Dermis blood vessel endothelial cell (primary cell): ENCODE data around the gene HPS3. TPM values are rescaled to one million over a fixed set of nuclear protein-coding genes. Genes with fewer than 3 reads are reported as not detected.
A peak's percentile ranks its signal among the peaks of the same experiment; 100 is the strongest.
"Not testable (repeated sequence)": the region's sequence is repeated elsewhere in the genome, so short reads cannot be mapped to it uniquely, and the experiment has no call there.

Source experiments
- DNase-seq: peaks from one replicate; pipeline ENCODE4 v3.0.0; 2010
- total RNA-seq: library from RNA; depleted of rRNA; stranded (reverse); fragments of >200 nt; gene quantifications from 2 replicates; pipeline ENCODE4 v1.2.3, GENCODE V29; 2014

HPS3 gene
- 20.5 and 22.3 TPM in 2 replicates for total RNA-seq

DNA sequence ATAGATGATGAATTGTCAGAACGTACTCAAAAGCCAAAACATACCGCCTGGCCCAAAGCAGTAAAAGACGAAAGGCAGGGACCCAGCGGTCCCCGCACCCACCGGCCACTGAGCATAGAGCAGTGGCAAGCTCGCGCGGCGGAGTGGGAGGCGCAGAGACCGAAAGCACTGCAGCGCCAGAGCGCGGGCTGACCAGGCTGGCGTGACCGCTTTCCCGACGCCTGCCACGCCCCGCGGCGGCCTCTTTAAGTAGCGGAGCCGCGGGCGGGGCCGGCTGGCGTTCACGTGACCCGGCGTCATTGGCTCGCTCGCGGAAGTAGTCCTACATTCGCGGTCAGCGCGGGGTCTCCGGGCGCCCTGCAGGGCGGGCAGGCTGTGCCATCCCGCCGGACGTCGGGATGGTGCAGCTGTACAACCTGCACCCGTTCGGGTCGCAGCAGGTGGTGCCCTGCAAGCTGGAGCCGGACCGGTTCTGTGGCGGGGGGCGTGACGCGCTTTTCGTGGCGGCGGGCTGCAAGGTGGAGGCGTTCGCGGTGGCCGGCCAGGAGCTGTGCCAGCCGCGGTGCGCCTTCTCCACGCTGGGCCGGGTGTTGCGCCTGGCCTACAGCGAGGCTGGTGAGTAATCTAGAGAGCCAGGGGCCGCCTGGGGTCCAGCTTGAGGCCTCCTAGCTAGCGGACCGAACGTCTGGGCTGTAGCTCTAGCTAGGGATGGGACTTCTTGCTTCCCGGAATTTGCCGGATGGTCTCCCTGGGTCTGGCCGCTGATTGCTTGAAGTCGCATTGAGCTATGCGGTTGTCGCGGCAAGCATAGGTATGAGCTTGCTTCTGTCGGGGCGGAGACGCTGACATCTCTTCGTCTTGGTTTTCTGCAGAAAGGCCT lies at the start of gene HPS3:
Gene HPS3 (plus strand): TSS at position 313 of the 880 bp plus-strand sequence. CDS start 86 bp downstream, at position 399.
- DNase-seq, result peak; percentile 92

GRCh38 chr3:149080011-149080698 lies 49.3 kb upstream of the HPS3 start:
- peak; percentile 51 for DNase-seq

DNA sequence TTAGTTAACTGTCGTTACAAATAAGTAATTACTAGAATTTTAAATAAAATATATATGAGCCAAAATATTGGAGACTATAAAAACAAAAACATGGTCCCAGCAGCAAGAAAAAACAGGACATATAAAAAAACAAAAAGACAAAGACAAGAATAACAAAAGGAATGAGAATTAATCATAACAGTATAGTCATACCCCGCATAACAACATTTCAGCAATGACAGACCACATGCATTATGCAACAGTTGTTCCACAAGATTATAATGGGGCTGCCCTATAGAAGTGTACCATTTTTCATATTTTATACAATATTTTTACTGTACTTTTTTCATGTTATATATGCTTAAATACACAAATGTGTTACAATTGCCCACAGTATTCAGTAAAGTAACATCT lies 48.7 kb upstream of the HPS3 start:
- peak; percentile 55 for DNase-seq

DNA sequence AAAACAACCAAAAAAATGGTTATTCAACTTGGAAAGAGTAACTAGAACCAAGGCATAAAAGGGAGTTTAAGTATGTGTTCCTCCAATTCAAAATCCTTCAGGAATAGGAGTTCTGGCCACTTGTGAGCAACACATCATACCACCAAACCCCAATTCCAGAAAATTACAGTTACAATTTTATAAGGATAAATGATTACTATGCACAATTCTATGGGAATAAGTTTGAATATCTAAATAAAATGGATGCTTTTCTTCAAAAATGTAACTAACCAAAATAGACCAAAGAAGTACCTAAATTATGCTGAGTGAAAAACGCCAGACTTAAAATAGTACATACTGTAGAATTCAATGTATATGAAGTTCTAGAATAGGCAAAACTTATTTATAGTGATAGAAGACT lies 47.7 kb upstream of the HPS3 start:
- no peak for DNase-seq

GRCh38 chr3:149085828-149086231 lies 43.6 kb upstream of the HPS3 start:
- peak; percentile 62 for DNase-seq

- peak; percentile 99 for DNase-seq
Observed at GRCh38 chr3:149086232-149086988, 43.0 kb upstream of the HPS3 start, which contains the start of gene HLTF. HLTF (minus strand) TSS chr3:149086533; CDS start chr3:149086336, 197 bp downstream.

DNA sequence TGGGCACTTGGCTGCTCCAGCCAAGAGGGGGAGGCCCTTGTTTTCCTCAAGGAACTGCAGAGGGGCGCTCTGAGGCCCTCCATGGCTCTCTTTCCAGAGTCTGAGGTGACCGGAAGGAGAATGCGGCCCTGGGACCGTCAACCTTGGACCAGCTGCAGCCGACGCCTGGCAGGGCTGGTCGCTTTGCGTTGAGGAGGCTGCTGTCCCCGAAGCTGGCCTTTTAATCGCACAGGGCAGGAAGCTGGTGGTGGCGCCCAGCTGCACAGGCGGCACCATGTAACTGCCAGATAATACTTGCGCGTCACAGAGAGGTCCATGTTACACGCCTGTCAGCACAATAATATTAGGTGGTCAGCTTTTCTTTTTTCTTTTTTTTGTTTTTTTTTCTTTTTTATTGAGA lies 42.2 kb upstream of the HPS3 start:
- DNase-seq, result no peak

- DNase-seq, result no peak
Observed at GRCh38 chr3:149089395-149089794, 40.0 kb upstream of the HPS3 start.

- no peak for DNase-seq
Observed at GRCh38 chr3:149090461-149090860, 39.0 kb upstream of the HPS3 start.

- no peak for DNase-seq
Observed at GRCh38 chr3:149090907-149091306, 38.5 kb upstream of the HPS3 start.

DNA sequence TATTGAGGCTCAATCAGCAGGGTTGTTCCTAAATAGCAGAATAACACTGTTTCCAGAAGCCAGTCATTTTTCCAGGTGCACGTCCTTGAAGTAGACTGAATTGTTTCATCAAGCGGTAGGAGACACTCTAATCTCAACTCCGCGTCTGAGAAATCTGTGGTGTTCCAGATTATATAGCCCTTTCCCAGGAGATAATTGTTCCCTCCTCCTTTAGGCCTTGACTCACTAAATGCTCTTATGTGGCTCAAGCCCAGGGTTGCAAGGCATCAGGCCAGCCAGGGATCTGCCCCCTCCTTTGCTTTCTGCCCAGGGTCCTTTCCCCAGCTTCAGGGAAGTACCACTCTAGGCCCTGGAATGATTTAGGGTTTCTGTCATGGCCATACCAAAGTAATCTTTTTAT lies 37.5 kb upstream of the HPS3 start:
- no peak for DNase-seq

DNA sequence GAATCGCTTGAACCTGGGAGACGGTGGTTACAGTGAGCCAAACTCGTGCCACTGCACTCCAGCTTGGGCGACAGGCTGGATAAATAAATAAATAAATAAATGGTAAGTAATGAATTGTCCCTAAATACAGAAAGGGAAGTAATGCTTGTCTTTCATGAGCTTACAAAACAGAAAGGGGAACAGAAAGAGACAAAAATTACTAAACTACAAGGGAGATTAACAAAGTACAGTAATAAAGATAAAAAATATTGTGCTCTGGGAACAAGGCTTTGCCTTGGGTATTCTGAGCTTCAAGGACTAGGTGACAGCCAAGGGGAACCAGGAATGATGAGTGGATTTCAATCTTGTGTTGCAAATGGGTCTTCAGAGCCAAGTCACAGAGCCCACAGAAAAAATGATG lies 34.0 kb upstream of the HPS3 start:
- no peak for DNase-seq

- DNase-seq, result not testable (repeated sequence)
Observed at GRCh38 chr3:149097987-149098386, 31.5 kb upstream of the HPS3 start.

- no peak for DNase-seq
Observed at GRCh38 chr3:149101154-149101553, 28.3 kb upstream of the HPS3 start.

DNA sequence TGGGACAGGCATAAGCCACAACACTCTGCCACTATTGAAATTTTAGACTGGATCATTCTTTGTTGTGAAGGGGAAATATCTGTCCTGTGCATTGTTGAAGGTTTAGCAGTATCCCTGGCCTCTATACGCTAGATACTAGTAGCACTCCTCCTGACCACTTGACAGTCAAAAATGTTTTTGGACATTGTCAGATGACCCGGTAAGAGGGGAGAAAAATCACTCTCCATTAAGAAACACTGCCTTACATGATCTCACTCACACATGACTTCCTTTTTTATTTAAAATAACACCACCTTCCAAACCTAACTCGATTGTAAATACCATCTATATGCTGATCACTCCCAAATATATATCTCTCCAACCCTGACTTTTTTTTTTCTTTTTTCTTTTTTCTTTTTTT lies 27.8 kb upstream of the HPS3 start:
- no peak for DNase-seq

DNA sequence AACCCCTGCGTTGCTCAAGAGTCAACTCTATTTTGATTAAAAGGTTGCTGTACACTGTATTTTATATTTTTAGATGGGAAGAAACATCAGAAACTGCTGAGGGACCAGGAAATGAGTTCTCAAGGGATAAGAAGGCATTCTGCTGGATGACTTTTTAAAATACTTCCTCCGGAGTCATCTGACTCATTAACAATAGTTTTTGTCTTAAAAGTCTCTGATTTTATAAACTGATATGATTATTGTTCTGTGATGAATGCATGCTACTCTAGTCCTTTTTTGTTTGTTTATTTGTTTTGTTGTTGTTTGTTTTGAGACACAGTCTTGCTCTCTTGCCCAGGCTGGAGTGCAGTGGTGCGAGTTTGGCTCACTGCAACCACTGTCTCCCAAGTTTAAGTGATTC lies 25.0 kb upstream of the HPS3 start:
- peak; percentile 29 for DNase-seq

GRCh38 chr3:149114458-149114857 lies 15.0 kb upstream of the HPS3 start:
- DNase-seq, result no peak

DNA sequence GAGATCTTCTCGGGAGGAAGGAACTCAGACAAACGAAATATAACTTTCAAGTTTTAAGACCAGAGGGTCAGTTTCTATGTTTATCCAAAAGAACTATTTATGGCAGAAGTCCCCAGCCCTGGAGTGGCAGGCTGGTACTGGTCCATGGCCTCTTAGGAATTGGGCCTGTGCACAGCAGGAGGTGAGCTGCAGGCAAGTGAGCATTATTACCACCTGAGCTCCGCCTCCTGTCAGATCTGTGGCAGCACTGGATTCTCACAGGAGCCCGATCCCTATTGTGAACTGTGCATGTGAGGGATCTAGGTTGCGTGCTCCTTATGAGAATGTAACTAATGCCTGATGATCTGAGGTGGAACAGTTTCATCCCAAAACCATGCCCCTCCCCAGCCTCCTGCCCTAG lies 14.3 kb upstream of the HPS3 start:
- no peak for DNase-seq

GRCh38 chr3:149118724-149119123 lies 10.7 kb upstream of the HPS3 start:
- DNase-seq, result no peak

DNA sequence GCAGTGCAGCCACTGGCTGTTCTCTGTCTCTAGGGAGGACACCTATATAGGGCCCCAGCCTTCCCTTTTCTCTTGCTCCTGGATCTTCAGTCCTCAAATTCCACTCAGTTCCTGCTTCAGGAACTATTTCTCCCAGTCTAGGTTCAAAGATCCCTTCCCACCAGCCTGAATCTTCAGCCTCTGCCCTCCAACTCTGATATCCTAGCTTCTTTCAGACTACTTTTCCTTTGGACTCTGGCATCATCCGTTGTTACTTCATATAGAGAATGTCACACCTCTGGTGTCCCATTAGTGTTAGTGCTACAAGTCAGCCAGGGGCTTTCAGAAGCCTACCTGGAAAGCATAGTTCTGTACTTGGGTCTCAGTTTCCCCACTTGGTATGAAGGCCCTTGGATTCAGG lies 10.0 kb upstream of the HPS3 start:
- no peak for DNase-seq

DNA sequence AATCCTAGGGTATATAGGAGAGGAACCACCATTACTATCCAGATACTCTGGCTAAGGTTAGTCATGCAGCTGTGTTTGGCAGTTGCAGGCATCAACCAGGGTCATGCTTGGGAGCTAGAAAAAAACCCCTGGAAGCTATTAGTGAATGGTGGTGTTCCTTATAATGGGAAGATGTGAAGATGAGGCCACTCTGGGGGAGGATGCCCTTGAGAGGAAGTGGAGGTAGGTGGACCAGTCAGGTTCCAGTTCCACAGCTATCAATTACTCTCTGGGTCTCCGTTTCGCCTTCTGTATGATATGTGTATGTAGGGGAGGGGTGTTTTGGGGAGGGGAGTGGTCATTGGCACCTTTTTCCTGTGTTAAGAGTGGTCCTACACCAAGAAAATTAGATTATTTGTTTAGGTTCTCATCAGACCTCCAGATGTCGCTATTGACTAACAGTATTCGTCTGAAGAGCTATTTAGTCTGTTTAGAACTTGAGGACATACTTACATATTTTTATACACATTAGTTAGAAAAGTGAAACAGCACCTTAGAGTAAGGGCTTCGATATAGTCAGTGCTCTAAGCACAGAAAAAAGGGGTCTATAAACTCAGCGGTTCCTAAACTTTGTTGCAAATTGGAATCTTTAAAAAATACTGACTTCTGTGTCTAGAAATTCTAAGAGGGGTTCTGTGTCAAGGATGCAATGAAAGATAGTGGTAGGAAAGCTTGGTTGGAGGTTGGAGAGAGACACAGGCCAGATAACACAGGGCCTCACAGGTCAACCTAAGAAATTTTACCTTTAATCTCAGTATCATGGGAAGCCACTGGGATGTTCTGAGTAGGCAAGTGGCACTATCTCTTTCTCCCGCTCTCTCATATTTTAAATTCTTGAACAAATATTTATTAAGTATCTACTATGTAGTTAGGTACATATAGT lies 9.1 kb upstream of the HPS3 start:
- peak; percentile 84 for DNase-seq
